AG09319 (cell line): ENCODE measurements around the gene KIAA1614.

Source experiments
- DNase-seq: peaks from one replicate; pipeline ENCODE4 v3.0.0-alpha.2; 2010; ENCODE audit warnings: low read depth; ENCODE audit errors: extremely low read depth
- TF ChIP-seq, protein P1 (sequence below): IDR thresholded peaks from 2 replicates; pipeline ENCODE4 v1.5.1; 2011; ENCODE audit warnings: low read depth, mild to moderate bottlenecking, inconsistent platforms, low read length, moderate library complexity

The KIAA1614 gene

DNA sequence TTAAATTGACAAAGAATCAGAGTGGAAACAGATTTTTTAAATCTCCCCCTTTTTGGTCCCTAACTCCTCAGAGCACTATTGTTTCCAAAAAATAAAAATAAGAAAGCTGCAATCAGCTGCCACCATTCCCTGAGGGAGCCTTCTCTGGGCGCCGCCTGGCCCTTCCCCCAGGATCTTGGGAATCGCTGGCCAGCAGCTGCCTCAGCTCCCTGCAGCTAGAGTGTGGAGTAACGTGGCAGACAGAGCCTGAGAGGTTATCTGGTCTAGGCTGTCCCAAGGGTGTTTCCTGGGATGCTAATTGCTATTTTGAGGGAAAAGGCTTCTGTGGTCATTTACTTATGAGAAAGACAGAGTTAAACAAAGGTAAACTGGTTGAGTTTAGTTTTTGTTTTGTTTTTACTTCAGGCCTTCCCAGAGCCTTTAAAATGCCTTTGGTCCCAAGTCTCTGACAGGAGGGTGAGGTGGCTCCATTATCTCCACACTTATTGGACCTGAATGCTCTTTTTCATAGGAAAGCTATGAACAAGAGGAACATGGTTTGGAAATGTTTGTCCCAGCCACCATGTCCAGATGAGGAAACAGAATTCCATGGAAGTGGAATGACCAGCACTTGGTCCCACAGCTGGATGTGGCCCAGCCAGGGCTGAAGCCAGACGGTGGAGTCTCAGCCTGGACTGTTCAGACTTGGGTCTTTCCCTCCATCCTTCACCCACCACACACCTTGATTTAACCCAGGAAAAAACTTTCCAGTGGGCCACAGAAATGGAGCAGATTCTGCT, 14.1 kb upstream of the KIAA1614 start:
- TF ChIP-seq, protein P1, sequence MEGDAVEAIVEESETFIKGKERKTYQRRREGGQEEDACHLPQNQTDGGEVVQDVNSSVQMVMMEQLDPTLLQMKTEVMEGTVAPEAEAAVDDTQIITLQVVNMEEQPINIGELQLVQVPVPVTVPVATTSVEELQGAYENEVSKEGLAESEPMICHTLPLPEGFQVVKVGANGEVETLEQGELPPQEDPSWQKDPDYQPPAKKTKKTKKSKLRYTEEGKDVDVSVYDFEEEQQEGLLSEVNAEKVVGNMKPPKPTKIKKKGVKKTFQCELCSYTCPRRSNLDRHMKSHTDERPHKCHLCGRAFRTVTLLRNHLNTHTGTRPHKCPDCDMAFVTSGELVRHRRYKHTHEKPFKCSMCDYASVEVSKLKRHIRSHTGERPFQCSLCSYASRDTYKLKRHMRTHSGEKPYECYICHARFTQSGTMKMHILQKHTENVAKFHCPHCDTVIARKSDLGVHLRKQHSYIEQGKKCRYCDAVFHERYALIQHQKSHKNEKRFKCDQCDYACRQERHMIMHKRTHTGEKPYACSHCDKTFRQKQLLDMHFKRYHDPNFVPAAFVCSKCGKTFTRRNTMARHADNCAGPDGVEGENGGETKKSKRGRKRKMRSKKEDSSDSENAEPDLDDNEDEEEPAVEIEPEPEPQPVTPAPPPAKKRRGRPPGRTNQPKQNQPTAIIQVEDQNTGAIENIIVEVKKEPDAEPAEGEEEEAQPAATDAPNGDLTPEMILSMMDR, result no peak
- no peak for DNase-seq

DNA sequence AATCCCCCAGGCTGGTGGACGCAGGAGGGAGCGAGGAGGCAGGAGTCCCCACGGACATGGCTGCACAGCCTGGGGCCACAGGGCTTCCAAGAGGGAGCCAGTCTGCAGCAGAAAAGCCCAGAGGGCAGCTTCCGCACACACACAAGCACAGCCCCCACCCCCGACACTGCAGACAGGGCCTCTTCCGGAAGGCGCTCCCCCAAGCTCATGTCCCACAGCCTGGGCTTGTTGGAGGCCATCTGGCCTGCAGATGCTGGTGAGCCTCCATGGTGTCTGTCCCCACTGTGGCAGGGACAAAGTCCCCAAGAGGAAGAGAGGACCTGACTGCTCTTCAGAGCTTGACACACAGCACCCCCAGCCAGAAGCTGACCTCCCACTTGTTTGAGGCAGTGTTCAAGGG, 13.4 kb upstream of the KIAA1614 start:
- TF ChIP-seq, protein P1, result no peak
- no peak for DNase-seq

DNA sequence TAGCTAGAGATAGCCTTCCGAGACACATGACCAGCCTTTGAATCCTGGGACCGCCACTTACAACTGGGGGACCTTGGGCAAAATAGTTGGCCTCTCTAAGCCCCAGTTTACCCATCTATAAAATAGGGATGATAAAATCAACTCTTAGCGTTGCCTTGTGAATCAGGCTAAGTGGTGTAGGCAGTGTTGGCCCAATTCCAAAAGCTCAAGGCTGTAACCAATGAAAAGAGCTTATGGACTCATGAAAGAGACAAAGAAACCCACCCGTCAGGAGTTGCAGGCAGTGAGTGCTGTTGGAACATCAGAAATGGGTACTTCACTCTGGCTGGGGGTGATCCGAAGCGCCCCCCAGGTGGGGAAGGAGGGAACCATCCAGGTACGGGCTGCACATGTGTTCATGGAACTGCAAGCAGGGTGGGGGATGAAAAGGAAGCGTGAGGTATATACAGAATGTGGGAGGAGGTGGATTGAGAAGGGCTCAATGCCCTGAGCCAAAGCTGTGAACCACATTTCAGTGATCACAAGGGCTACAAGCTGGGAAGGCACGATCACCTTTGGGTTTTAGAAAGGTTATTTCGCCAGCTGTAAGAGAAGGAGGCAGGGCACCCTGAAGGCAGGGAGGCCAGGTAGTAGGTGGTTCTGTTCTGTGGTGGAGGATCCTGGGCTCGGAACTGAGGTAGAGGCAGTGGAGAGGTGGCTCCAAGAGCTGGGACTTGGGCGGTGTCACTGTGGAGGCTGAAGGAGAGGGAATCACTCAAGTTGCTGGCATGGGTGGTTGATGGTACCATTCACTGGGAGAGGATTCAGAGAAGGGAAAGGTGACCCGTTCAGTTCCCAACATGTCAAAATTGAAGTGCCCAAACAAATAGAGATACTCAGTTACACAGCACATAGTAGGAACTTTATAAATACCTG, 11.4 kb upstream of the KIAA1614 start:
- TF ChIP-seq, protein P1, result no peak
- DNase-seq, result no peak

DNA sequence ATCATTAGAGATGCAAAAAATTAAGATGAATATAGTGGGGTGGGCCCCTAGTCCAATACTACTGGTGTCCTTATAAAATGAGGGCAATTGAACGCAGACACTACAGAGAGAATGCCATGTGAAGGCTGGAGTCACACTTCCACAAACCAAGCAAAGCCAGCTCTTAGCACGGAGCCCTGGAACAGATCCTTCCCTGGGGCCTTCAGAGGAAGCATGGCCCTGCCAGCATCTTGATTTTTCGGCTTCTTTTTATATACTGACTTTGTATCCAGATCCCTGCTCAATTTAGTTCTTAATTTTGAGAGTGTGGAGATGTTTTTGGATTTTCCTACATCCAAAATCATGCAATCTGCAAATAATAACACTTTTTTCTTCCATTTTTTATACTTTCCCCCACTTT, 10.2 kb upstream of the KIAA1614 start:
- no peak for DNase-seq
- TF ChIP-seq, protein P1, result no peak

DNA sequence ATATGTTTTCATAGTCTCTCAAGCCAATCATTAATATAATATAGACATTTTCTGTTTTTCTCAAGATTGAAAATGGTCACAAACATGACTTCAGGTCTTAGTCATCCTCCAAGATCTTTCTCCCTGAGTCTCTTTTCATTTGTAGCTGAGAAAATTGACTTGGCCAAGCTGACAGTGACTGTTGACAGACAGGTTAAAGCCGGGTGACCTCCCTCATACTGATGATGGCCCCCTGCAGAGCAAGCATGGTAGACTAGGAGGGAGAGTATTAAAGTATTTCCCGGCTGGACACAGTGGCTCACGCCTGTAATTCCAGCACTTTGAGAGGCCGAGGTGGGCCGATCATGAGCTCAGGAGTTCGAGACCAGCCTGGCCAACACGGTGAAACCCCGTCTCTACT, 6.8 kb upstream of the KIAA1614 start:
- no peak for DNase-seq
- TF ChIP-seq, protein P1, result no peak

DNA sequence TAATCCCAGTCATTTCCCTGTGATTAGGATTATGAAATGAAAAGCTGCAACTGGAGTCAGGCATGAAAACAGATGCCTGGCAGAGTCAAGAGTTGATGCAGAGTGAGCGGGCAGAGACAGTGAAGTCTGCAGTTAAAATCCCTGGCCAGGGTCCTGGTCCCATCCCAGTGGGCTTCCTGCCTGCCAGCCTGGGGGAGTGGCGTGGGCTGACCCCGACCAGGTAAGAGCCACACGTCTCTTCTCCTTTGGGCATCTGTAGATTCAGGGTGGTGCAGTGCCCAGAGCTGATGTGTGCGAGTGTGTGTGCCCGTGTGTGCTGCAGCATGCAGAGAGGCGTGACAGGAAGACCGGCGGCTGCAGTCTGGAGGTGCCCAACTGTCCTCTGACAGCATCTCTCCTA, 6.2 kb upstream of the KIAA1614 start:
- no peak for DNase-seq
- TF ChIP-seq, protein P1, result no peak

DNA sequence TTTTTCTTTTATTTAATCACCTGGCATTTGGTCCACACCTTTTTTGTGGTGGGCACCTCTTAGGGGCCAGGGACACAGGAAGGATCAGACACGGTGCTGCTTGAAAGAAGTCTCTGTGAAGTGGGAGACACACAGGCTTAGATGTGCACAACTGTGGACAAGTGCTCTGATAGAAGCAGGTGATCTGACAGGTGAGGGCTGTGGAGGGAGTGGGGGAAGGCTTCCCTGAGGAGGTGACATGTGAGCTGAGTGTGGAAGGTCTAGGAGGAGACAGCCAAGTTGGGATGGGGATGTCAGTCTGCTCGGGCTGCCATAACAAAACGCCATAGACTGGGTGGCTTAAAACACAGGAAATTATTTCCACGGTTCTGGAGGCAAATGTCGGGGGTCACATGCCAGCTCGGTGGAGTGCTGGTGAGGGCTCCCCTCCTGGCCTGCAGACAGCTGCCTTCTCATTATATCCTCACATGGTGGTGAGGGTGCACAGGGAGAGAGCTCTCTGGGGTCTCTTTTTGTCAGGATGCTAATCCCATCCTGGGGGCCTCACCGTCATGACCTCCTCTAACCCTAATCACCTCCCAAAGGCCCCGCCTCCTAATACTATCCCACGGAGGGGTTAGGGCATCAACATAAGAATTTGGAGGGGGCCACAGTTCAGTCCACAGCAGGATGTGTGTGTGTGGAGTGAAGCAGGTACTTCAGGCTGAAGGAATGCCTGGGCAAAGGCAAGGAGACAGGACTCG, 5.2 kb upstream of the KIAA1614 start:
- no peak for DNase-seq
- TF ChIP-seq, protein P1, result no peak
